GM18507 (cell line): Measurements from ENCODE around the gene PLEKHO1.
"Not testable (repeated sequence)": the region's sequence is repeated elsewhere in the genome, so short reads cannot be mapped to it uniquely, and the experiment has no call there.

Source experiments
- DNase-seq: peaks from one replicate; pipeline ENCODE4 v3.0.0; 2011; ENCODE audit warnings: low read depth; ENCODE audit not compliant: insufficient read length; ENCODE audit errors: extremely low spot score
- FAIRE-seq: peaks from 2 replicates; lab custom pipeline; 2011; peaks lifted over from hg19 to GRCh38; lab: Jason Lieb, UNC

Gene PLEKHO1

DNA sequence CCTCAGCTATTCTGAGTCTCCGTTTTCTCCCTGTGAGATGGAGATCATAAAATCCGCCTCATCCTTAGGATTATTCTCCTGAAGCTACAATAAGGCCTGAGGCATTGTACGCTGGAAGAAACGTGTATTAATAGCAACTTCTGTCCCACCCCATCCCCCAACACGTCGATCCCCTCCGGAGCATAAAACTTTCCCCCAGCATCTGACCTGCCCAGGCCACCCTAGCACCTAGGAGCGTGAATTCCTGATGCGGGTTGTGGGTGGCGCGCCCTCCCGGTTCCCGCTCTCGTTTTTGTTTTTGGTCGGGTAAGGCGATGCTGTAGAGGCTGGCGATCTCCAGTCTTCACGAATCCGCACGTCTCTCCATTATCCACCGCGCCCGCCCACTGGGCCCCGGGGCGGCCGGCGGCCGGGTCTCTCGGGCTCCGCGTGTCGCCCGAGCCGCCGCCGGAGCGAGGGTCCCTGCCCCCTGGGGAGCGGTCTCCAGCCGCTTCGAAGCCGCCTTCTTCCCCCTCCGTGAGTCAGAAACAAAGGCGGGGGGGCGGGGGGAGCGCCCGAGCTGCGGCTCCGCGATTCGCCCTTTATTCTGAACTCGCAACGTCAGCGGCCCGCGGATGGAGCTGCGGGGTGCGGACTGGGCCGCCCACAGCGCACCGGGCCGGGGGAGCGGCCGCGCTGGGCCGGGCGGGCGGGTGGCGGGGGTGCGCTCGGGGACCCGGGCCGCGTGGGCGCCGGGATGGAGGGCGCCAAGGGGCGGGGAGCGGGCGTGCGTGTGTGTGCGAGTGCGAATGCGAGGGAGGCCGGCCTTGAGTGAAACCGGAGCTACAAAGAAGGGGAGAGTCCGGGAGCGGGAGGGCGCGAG lies at the start of gene PLEKHO1:
PLEKHO1 (plus strand) TSS at position 646 of the 862 bp plus-strand sequence. CDS start 342 bp downstream, outside the sequence.
- peak; percentile 63 for DNase-seq

DNA sequence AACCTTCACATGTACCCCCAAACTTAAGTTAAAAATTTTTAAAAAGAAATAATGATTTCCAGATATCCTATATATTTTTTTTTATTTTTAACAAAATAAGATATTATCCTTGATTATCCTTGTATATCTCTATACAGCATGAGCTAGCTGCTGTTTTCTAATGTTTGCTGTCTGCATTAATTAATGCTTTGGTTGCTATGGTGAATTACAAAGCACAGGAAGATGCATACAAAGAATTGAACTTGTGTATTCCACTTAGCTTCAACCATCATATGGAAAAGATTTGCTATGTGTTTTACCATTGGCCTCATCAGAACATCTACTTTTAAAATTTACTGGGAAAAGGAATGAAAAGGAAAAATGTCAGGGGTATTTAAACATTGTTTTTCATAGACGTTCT lies 46.7 kb upstream of the PLEKHO1 start:
- FAIRE-seq (no peak), DNase-seq (no peak)

More for the DNA sequence above, at the start of gene PLEKHO1:
- peak; percentile 69 for FAIRE-seq

DNA sequence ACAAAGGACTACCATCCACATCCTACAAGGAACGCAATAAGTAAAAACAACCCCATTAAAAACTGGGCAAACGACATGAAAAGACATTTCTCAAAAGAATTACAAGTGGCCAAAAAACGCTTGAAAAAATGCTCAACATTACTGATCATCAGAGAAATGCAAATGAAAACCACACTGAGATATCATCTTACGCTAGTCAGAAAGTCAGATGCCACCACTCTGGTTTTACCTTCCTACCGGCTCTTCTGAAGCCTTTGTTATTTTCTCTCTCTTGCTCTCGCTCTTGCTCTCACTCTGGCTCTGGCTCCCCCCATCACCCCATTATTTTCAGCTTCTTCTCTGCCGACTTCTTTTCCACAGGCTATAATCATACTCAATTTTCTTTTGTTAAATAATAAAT lies 43.4 kb upstream of the PLEKHO1 start:
- FAIRE-seq (no peak), DNase-seq (no peak)

DNA sequence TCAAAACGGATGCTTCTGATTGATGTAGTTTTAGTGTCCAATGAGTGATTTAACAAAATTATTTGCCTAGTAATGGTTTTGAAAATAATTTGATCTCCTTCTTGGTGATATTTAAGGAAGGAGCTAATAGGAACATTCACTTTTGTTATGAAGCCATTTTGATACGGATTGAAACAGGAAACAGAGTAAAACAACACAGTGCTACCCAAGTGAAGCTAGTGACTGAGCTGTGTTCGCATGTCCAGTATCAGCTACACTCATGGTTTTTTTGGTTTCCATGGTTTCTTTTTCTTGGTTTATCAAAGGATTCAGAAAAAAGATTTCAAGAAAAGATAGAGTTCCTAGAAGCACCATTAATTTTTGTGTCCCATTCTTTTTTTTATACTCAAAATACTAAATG lies 40.1 kb upstream of the PLEKHO1 start:
- DNase-seq (no peak), FAIRE-seq (peak; percentile 48)

- FAIRE-seq (no peak), DNase-seq (no peak)
Measured at GRCh38 chr1:150110116-150110515, 39.6 kb upstream of the PLEKHO1 start.

DNA sequence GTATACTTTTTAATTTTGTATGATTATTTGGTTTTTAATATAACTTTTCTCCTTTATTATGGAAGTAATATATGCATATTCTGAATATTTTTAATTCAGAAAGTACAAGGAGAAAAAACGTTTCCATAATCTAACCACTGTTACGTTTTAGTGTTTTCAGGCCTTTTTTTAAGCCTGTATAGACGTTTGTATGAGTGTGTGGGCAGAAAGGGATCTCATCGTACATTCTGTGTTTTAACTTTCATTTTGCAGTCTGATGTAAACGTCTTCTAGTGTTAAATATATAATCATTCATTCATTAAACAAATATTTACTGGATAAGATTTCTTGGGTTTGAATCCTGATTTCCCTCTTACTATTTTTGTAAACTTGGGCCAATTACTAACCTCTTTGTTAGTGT lies 38.0 kb upstream of the PLEKHO1 start:
- DNase-seq (no peak), FAIRE-seq (no peak)

DNA sequence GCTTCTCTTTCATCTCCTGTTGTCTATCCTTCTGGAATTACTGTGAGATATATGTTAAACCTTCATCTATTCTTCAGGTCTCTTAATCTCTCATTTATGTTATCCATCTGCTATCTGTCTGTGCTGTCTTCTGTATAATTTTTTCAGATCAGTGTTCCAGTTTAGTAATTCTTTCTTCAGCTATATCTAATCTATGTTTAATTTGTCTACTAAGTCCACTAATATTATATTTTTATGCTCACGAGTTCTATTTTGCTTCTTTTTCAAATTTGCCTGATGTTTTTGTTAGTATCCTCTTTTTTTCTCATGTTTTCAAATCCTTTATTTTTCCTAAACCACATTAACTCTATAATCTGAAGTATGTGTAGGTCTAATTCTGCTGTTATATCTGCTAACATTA lies 34.6 kb upstream of the PLEKHO1 start:
- no peak for DNase-seq
- FAIRE-seq, result no peak

GRCh38 chr1:150118716-150119115 lies 31.0 kb upstream of the PLEKHO1 start:
- FAIRE-seq (no peak), DNase-seq (no peak)

DNA sequence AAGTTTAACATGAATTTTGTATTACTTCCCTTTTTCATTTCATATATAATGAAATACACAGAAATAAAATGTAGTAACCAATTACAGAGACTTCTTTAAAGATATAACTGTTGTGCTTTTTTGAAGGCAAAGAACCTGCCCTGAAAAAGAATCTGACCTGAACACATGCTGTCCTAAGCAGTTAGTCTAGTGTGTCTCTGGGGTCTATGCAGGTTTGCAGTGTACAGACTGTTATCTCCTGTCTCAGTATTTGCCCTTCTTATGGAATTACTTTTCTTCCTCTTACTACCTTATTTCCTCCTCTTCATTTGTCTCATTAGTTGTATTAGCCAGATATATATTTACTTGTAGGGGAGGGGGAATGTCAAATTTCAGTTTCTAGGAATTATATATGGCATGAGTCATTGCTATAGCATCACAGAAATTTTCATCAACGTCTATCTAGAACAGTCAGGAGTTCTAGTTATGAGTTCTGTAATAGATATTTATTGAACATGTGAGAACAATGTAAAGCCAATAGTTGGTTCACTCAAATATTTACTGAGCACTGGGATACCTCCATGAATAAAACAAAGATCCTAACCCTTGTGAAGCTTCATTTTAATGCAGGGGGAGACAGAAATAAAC lies 28.4 kb upstream of the PLEKHO1 start:
- FAIRE-seq (no peak), DNase-seq (no peak)

DNA sequence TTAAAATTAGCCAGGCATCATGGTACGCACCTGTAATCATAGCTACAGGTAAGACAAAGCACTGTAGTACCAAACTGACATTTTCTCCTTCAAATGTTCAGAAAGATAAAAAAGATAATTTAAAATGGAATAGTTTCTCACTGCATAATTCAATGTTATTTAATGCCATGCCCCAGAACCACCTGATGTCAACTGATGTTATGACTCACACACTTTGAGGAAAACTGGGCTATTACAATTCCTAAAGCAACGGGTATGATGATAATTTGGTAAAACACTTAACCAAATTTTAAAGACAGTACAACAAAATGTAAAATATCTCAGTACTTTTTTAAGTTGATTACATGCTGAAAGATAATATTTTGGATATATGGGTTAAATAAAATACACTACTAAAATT lies 22.9 kb upstream of the PLEKHO1 start:
- no peak for FAIRE-seq
- DNase-seq, result no peak

DNA sequence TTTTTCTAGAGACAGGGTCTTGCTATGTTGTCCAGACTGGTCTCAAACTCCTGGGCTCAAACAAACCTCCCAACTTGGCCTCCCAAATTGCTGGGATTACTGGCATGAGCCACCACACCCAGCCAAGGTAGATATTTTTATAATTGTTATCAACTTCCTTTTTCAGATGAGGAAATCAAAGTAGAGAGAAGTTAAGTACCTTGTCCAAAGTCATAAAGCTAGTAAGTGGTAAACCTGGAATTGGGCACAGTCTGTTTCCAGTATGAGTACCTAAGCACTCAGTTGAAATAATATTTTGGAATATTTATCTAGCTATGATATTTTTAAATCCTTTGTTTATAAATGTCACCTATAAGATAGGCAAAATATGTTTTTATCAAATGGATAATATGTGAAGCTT lies 22.3 kb upstream of the PLEKHO1 start:
- DNase-seq (no peak), FAIRE-seq (no peak)

- no peak for DNase-seq
- no peak for FAIRE-seq
Measured at GRCh38 chr1:150127868-150128267, 21.8 kb upstream of the PLEKHO1 start.

DNA sequence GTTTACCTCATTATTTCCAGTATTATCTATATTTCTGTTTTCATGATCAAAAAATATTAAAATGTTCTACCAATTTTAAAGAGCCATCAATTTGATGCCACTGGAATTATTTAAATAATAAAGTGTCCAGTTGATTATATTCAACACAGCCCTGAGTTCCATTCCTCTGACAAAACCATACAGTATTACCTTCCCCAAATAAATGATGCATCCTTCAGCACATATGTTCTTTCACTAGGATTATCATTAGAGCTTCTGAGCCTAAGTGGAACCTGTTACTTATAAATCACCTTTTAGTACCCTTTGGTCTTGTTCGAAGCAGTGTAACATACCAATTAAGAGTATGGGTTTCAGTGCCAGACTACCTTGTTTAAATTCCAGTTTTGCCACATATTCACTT lies 17.3 kb upstream of the PLEKHO1 start:
- FAIRE-seq (no peak), DNase-seq (no peak)

DNA sequence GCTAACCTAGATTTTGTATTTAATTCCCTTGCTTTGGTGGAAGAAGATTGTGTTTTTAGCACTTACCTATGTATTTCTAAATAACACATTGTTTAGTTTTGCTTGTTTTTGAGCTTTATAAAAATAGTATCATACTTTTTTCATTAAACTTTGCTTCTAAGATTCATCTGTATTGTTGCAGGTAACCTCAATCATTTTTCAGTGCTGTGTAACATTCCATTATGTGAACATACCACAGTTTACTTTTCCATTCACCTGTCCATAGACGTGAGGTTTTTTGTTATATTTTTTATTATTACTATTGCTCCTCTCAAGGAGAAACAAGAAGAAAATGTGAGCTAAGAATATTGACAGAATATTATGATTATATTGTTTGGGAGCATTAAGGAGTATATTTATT lies 15.2 kb upstream of the PLEKHO1 start:
- FAIRE-seq (no peak), DNase-seq (no peak)

DNA sequence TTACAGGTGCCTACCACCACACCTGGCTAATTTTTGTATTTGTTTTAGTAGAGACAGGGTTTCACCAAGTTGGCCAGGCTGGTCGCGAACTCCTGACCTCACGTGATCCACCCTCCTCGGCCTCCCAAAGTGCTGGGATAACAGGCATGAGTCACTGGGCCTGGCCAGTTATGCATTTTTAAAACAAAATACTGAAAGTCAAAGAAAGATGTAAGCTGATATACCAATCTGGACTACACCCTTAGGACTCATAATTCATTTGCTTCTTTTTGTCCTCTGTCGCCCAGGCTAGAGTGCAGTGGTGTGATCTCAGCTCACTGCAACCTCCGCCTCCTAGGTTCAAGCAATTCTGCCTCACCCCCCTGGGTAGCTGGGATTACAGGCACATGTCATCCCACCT lies 14.3 kb upstream of the PLEKHO1 start:
- not testable (repeated sequence) for FAIRE-seq

GRCh38 chr1:150138044-150138443 lies 11.7 kb upstream of the PLEKHO1 start:
- DNase-seq (no peak), FAIRE-seq (no peak)

More for the DNA sequence above, 14.3 kb upstream of the PLEKHO1 start:
- not testable (repeated sequence) for DNase-seq

- DNase-seq, result no peak
- no peak for FAIRE-seq
Measured at GRCh38 chr1:150141452-150141851, 8.3 kb upstream of the PLEKHO1 start.

- DNase-seq (no peak), FAIRE-seq (no peak)
Measured at GRCh38 chr1:150142083-150142482, 7.6 kb upstream of the PLEKHO1 start.

- DNase-seq (no peak), FAIRE-seq (no peak)
Measured at GRCh38 chr1:150144606-150145005, 5.1 kb upstream of the PLEKHO1 start.

DNA sequence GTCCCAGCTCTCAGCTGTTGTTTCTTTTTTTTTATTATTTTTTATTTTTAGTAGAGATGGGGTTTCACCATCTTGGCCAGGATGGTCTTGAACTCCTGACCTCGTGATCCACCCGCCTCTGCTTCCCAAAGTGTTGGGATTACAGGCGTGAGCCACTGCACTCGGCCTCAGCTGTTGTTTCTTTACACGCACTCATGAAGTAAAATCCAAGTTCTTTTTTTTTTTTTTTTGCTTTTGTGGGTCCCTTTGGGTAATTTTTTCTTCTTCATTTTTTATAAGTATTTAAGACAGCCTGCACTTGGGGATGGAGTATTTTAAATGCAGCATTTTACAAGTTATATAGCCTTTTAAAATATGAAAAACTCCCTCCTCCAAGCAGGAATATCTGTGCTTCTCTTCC lies 3.7 kb upstream of the PLEKHO1 start:
- not testable (repeated sequence) for FAIRE-seq, DNase-seq
